ENCODE results near the gene FGF16.
"Not testable (repeated sequence)": the region's sequence is repeated elsewhere in the genome, so short reads cannot be mapped to it uniquely, and the experiment has no call there.

Gene FGF16

DNA sequence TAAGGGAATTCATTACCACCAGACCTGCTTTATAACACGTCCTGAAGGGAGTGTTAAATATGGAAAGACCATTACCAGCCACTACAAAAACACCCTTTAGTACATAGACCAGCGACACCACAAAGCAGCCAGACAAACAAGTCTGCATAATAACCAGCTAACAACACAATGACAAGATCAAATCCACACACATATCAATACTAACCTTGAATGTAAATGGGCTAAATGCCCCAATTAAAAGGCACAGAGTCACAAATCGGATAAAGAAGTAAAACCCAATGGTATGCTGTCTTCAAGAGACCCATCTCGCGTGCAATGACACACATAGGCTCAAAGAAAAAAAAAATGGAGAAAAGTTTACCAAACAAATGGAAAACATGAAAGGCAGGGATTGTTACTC, 36.9 kb downstream of the FGF16 start:
- TF ChIP-seq CTCF (IDR thresholded peaks at IDR 0.05; ENCODE audit: low read depth, low read length) = no peak
- H3K4me3 ChIP-seq (ENCODE audit: low read depth, low read length) = no peak overlapping the region

DNA sequence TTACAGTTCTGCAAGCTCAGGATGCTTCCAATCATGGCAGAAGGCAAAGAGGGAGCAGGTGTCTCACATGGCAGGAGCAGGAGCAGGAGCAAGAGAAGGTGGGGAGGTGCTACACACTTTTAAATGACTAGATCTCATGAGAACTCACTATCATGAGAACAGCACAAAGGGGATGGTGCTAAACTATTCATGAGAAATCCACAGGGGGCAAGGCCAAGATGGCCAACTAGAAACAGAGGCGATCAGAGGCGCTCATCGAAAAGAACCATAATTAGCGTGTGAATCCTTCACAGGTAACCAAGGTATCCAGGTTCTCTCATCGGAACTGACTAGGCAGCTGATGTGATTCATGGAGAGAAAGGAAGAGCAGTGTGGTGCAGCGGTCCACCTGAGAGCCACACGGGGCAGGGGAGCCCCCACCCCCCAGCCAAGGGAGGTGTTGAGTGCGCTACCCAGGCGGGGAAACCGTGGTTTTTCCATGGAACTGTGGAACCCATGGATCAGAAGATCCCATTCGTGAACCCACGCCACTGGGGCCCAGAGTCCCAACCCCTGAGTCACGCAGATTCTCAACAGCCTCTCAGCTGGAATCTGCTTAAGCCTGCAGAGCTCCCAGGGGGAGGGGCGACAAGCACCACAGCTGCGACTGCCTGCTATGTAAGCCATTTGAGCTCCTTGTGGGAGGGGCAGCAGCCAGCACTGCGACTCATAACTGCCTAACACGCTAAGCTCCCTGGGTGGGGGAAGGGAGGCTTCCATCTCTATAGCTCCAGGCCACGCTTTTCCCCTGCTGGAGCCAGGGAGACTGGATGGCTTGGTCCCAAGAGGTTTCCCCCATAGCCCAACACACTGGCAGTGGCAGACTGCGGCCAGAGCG, 46.7 kb downstream of the FGF16 start:
- TF ChIP-seq CTCF (IDR thresholded peaks at IDR 0.05; ENCODE audit: low read depth, low read length) = no peak
- no peak overlapping the region for H3K4me3 ChIP-seq (ENCODE audit: low read depth, low read length)

GRCh38 chrX:77500164-77500563, 53.0 kb downstream of the FGF16 start:
- not testable (repeated sequence) for H3K4me3 ChIP-seq (ENCODE audit: low read depth, low read length)

GRCh38 chrX:77502951-77503525, 55.8 kb downstream of the FGF16 start:
- TF ChIP-seq CTCF (IDR thresholded peaks at IDR 0.05; ENCODE audit: low read depth, low read length) = no peak
- H3K4me3 ChIP-seq (ENCODE audit: low read depth, low read length) = no peak overlapping the region

DNA sequence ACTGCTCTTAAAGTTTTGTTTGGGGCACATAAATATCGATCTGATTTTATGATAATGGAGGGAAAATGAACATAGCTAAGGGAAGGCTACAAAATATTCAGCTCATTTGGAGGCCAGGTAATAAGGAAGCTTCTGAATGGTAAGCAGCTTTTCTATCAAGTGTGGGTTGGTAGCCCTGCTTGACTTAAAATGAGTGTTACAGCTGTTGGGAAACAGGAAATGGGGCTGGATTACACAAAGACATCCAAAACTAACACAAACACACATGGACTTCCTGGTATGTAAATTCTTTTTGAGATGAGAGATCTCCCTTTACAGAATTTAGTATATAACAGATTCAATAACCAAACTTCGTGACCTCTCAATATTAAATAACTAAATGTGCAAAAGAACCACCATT, 58.0 kb downstream of the FGF16 start:
- no peak overlapping the region for H3K4me3 ChIP-seq (ENCODE audit: low read depth, low read length)
- TF ChIP-seq CTCF (IDR thresholded peaks at IDR 0.05; ENCODE audit: low read depth, low read length) = no peak
